ENCODE measurements around the gene PLCH1. TPM values are rescaled to one million over a fixed set of nuclear protein-coding genes. Genes with fewer than 3 reads are reported as not detected.

The PLCH1 gene
- total RNA-seq, 2 experiments from 2014 or later: 0.03 to 0.20 TPM

DNA sequence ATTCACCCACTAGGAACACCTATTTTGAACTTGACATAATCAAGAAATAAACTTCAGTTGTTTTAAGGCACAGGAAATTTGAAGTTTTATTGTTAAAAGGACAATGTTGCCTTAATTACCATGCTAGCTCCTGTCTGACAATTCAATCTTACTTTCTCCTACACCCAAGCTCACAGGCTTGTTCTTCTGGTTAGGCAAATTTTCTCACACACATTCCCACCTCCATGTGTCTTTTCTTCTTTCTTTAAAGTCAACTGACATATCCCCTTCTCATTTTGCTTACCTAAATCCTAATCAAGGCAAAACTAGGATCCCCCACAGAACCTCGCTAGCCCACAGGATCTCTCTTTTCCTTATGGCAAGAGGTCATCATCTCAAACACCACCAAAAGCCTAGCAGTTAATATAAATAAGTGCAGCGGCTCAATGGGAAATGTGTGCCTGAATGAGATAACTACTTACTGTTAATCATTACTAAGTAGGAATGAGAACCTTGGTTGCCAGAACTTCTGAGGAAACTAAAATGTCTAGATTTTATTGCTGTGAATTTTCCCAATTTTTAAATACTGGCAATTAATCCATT, 189.3 kb downstream of the PLCH1 start:
- Mint-ChIP-seq H3K27me3 (no peaks in the 10 kb centered on the region), H3K27ac (no peak overlapping the region), H3K4me1 (ENCODE audit: low read depth) (peaks cover 23% of the 10 kb centered on the region), H3K4me3 (no peak overlapping the region), H3K36me3 (ENCODE audit: low read depth) (no peaks in the 10 kb centered on the region), H3K9me3 (no peaks in the 10 kb centered on the region)
- CTCF ChIA-PET: no interaction called here
- TF ChIP-seq, protein P1, sequence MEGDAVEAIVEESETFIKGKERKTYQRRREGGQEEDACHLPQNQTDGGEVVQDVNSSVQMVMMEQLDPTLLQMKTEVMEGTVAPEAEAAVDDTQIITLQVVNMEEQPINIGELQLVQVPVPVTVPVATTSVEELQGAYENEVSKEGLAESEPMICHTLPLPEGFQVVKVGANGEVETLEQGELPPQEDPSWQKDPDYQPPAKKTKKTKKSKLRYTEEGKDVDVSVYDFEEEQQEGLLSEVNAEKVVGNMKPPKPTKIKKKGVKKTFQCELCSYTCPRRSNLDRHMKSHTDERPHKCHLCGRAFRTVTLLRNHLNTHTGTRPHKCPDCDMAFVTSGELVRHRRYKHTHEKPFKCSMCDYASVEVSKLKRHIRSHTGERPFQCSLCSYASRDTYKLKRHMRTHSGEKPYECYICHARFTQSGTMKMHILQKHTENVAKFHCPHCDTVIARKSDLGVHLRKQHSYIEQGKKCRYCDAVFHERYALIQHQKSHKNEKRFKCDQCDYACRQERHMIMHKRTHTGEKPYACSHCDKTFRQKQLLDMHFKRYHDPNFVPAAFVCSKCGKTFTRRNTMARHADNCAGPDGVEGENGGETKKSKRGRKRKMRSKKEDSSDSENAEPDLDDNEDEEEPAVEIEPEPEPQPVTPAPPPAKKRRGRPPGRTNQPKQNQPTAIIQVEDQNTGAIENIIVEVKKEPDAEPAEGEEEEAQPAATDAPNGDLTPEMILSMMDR (IDR thresholded peaks at IDR 0.05): no peak
- H3K27ac ChIP-seq (ENCODE audit: low read depth in 1 of 2, low read length in 2 of 2): no peak overlapping the region
- no peak overlapping the region for H3K4me3 ChIP-seq (ENCODE audit: low read length)
- no peaks in the 10 kb centered on the region for H3K4me1 ChIP-seq (ENCODE audit: insufficient read depth, low read length)
- intact Hi-C loops (cut with DNase I, micrococcal nuclease): no loop called here
- no peaks in the 10 kb centered on the region for H3K27me3 ChIP-seq (ENCODE audit: control insufficient read depth in 1 of 2, insufficient read depth in 2 of 2, low read length in 2 of 2)
- ATAC-seq (ENCODE audit: poor library complexity) (no peak), DNase-seq (no peak)
- no peaks in the 10 kb centered on the region for H3K9me3 ChIP-seq (ENCODE audit: control insufficient read depth in 1 of 2, insufficient read depth in 1 of 2, low read length in 2 of 2)
- POLR2A ChIA-PET: no interaction called here
- H3K36me3 ChIP-seq (ENCODE audit: insufficient read depth, low read length): no peaks in the 10 kb centered on the region

DNA sequence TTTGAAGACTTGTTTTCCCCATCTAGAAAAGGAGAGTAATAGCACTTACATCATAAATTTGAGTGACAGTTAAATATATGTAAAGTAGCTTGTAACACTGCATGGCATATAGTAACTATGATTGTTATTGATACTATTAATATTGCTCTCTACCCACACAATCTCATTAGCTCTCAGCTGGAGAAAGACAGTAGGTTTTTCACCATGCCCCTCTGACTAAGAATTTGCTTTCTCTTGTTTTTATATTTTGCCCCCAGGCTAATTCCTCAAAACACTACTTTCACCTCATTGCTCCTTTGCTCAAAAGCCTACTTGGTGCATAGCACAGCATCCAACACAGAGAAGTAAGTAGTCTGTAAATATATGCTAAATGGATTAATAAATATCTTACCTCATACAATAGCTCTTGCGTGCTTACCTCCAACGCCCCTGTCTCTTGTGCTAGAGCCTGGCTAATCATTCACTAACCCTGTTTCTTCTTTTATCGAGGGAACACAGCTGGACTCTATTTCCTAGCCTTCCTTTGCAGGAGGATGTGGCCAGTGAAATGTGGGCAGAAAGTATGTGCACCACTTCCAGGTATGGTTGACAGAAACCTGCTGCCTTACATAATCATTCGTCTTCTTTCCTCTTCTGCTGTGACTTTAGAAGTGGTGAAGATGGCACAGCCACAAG, 190.0 kb downstream of the PLCH1 start:
- ATAC-seq (ENCODE audit: poor library complexity) (no peak), DNase-seq (peak in 2 of 14 experiments; percentile 5 to 14)
- Histone ChIP-seq H3K4me3 (ENCODE audit: low read length) (no peak overlapping the region), H3K36me3 (ENCODE audit: insufficient read depth, low read length) (no peaks in the 10 kb centered on the region), H3K27ac (ENCODE audit: low read depth in 1 of 2, low read length in 2 of 2) (no peak overlapping the region), H3K9me3 (ENCODE audit: control insufficient read depth in 1 of 2, insufficient read depth in 1 of 2, low read length in 2 of 2) (no peaks in the 10 kb centered on the region), H3K4me1 (ENCODE audit: insufficient read depth, low read length) (no peaks in the 10 kb centered on the region), H3K27me3 (ENCODE audit: control insufficient read depth in 1 of 2, insufficient read depth in 2 of 2, low read length in 2 of 2) (no peaks in the 10 kb centered on the region)
- ChIA-PET POLR2A (no interaction called here), CTCF (no interaction called here)
- Mint-ChIP-seq H3K4me1 (ENCODE audit: low read depth) (peaks cover 23% of the 10 kb centered on the region), H3K4me3 (no peak overlapping the region), H3K27me3 (no peaks in the 10 kb centered on the region), H3K9me3 (no peaks in the 10 kb centered on the region), H3K36me3 (ENCODE audit: low read depth) (no peaks in the 10 kb centered on the region), H3K27ac (no peak overlapping the region)
- intact Hi-C loops (cut with DNase I, micrococcal nuclease): no loop called here
- TF ChIP-seq, protein P1 (IDR thresholded peaks at IDR 0.05): no peak

DNA sequence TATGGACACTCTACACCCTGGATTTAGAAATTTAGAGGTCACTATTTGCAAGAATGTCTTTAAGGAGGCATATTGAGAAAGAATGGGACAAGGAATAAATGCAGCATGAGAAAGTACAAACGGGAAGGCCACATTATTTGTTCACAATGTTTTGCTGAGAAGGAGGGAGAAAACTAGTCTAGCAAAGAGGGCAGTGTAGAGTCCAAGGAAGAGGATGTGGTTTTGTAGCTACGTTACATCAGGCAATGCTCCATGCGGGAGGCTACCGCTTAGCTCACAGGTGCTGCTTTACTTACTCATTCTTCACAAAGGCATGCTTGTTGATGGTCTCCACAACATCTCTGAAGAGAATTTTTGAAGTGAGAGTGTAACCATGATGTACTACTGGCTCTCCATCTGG, 191.1 kb downstream of the PLCH1 start:
- H3K4me3 ChIP-seq (ENCODE audit: low read length): no peak overlapping the region
- peak in 2 of 14 experiments; percentile 1 to 2 for DNase-seq
- POLR2A ChIA-PET: no interaction called here
- no peak overlapping the region for H3K27ac Mint-ChIP-seq
- H3K4me1 Mint-ChIP-seq (ENCODE audit: low read depth): peaks cover 23% of the 10 kb centered on the region
- intact Hi-C loops (cut with DNase I, micrococcal nuclease): no loop called here
- TF ChIP-seq, protein P1 (IDR thresholded peaks at IDR 0.05): no peak
- no peaks in the 10 kb centered on the region for H3K9me3 ChIP-seq (ENCODE audit: control insufficient read depth in 1 of 2, insufficient read depth in 1 of 2, low read length in 2 of 2)
- ATAC-seq (ENCODE audit: poor library complexity): no peak
- no peak overlapping the region for H3K27ac ChIP-seq (ENCODE audit: low read depth in 1 of 2, low read length in 2 of 2)
- H3K4me3 Mint-ChIP-seq: no peak overlapping the region
- H3K9me3 Mint-ChIP-seq: no peaks in the 10 kb centered on the region
- CTCF ChIA-PET: no interaction called here
- H3K36me3 Mint-ChIP-seq (ENCODE audit: low read depth): no peaks in the 10 kb centered on the region
- no peaks in the 10 kb centered on the region for H3K27me3 Mint-ChIP-seq
- no peaks in the 10 kb centered on the region for H3K36me3 ChIP-seq (ENCODE audit: insufficient read depth, low read length)
- H3K4me1 ChIP-seq (ENCODE audit: insufficient read depth, low read length): no peaks in the 10 kb centered on the region
- H3K27me3 ChIP-seq (ENCODE audit: control insufficient read depth in 1 of 2, insufficient read depth in 2 of 2, low read length in 2 of 2): no peaks in the 10 kb centered on the region

Measured in CD4-positive, alpha-beta T cell (primary cell).